Posterior vena cava (tissue), 2 donors: ENCODE results near the gene RGS7. TPM values are rescaled to one million over a fixed set of nuclear protein-coding genes. Genes with fewer than 3 reads are reported as not detected.
"Not testable (repeated sequence)": the region's sequence is repeated elsewhere in the genome, so short reads cannot be mapped to it uniquely, and the experiment has no call there.

Source experiments
- DNase-seq: peaks from one replicate; pipeline ENCODE4 v3.0.0-alpha.2; 2020; ENCODE audit warnings: low spot score
- intact Hi-C, 2 donors: fragments of 100-400 bp; cut with DNase I; formaldehyde crosslinking; loops; one replicate each; pipeline versions ENCODE4 v1.14.1 to v1.14.2; 2022 to 2023
- total RNA-seq, 2 donors: library from RNA; stranded (reverse); fragmentation: NEBNext Ultra II Directional; extraction: Animal tissue kit (Norgen Biotek cat#: 25700); gene quantifications; one replicate each; pipeline ENCODE4 v1.2.1, GENCODE V29; 2021
- donor health status: DM: yes; HTN: yes; CAD: no.
- donor health status: DM: yes; HTN: yes; CAD: no.

Gene RGS7
- total RNA-seq, 2 donors from 2014 or later = not detected

DNA sequence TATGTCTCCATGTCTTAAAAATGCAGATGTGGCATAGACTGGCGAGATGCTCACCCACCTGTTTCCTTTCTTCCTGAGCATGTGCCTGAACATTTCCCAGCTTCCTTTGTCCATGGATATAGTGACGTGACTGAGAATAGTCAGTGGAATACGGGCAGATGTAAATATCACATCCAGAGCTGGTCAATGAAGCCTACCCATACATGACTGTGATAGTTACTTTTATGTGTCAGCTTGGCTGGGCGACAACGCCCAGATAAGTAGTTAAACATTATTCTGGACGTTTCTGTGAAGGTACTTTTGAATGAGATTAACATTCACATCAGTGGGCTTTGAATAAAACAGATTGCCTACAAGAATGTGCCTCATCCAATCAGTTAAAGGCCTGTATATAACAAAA lies 135.7 kb downstream of the RGS7 start:
- DNase-seq = no peak
- intact Hi-C loops = no loop called here

GRCh38 chr1:241220913-241221312 lies 136.1 kb downstream of the RGS7 start:
- intact Hi-C loops, DNase-seq: not testable (repeated sequence)

DNA sequence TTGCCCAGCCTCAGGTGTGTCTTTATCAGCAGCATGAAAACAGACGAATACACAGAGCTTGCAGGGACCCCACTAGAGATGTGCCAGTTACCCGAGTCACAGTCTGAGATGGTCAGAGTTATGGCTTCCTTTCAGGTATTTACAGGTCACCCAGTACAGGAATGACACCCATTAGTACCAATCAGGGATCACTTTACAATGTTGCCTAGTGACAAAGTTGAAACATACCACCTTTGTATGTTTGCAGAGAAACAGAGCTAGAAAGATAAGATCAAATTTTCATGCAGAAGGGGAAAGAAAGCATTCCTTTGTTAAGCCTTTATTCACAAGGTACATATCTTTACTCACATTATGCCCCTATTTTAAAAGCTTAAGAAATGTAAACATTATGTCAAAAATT lies 137.6 kb downstream of the RGS7 start:
- intact Hi-C loops = no loop called here
- no peak for DNase-seq

GRCh38 chr1:241217516-241217915 lies 139.5 kb downstream of the RGS7 start:
- intact Hi-C loops = no loop called here
- DNase-seq = no peak

GRCh38 chr1:241215683-241216082 lies 141.3 kb downstream of the RGS7 start:
- DNase-seq = no peak
- intact Hi-C loops = no loop called here

DNA sequence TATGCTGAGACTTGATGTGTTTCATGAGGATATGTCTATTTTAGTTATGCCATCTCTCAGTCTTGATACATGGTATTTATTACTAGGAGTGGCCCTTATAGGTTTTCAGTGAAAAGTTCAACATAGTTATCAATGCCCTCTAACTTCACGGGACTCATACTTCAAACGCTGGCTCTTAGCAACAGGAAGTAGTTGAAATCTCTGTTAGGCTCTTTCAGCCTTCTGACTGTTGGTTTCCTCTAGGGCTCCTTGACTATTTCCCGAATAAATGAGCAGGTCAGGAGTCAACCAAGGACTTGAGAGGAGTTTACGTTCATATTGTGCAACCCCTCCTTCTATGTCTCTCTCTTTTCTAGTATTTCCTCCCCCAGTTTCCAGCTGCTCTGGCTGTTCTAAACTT lies 141.8 kb downstream of the RGS7 start:
- intact Hi-C loops = no loop called here
- DNase-seq = no peak

- intact Hi-C loops = no loop called here
- DNase-seq = no peak
Measured at GRCh38 chr1:241213139-241213538, 143.9 kb downstream of the RGS7 start.

- no peak for DNase-seq
- intact Hi-C loops = no loop called here
Measured at GRCh38 chr1:241212628-241213027, 144.4 kb downstream of the RGS7 start.

DNA sequence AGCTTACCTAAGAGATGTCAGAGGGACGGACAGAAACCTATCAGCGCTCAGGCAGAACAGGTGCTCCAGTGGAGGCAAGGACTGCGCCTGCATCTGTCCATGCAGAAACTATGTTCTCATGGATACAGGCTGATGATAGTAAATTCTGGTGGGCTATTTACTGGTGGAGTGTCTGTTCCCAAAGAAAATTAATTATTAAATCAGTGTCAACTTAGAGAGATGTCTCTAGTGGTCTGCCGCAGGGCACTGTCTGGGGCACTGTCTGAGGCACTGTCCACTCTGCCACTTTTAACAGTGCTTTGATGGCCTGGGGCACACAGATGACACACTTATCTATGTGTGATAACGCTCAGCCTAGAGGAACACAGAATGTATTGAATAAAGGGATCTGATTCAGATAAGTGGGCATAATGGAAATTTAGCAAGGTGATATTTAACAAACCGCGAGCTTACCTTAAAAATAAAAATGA lies 148.1 kb downstream of the RGS7 start:
- intact Hi-C loops = no loop called here
- DNase-seq = no peak

- intact Hi-C loops = no loop called here
- no peak for DNase-seq
Measured at GRCh38 chr1:241203817-241204216, 153.2 kb downstream of the RGS7 start.

DNA sequence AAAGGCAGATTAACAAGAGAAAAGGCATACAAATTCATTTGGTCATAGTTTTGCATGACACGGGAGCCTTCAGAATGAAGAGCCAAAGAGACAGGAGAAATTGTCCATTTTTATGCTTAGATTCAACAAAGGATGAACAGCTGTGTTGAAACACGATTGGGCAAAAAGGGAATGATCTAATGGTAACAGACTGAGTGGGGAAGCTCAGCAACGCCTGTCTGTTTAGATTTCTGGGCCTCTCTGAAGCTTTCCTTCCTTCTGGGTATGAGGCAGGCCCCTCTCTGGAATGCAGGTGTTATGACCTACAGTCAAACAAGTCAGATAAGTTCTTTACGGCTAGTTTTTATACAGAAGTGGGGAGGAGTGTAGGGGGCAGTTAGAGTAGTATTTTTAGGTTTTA lies 154.6 kb downstream of the RGS7 start:
- intact Hi-C loops = no loop called here
- DNase-seq = no peak

DNA sequence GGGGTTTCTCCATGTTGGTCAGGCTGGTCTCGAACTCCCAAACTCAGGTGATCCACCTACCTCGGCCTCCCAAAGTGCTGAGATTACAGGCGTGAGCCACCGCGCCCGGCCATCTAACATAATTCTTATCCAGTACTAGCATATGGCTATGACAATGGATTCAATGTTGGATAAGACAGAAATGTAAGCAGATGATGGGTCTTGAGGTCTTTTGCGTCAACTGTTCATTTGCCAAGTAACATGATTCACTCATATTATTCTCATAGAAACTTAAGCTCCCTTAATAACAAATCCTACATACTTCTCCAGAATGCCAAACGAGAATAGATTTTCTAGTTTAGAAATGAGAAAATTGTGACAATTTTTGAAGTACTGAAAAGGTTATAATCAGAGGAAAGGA lies 170.3 kb downstream of the RGS7 start:
- intact Hi-C loops = no loop called here
- DNase-seq = no peak

DNA sequence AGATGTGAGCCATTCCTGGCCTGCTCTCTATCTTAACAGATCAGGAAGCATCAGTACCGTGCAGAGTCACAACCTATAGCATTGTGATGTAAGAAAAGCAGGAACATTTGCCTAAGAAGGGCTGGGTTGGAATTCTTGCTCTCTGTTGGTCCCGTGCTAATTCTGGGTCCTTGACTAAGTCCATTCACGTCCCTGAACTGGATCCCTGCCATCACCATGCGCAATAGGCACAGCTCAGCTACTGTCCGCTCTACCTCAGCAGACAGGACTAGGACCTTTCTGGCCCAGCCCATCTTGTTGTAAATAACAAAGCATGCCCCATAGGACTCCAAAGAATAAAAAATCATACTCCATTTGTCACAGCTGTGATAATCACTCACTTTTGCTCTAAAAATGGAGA lies 175.0 kb downstream of the RGS7 start:
- intact Hi-C loops = no loop called here
- no peak for DNase-seq

DNA sequence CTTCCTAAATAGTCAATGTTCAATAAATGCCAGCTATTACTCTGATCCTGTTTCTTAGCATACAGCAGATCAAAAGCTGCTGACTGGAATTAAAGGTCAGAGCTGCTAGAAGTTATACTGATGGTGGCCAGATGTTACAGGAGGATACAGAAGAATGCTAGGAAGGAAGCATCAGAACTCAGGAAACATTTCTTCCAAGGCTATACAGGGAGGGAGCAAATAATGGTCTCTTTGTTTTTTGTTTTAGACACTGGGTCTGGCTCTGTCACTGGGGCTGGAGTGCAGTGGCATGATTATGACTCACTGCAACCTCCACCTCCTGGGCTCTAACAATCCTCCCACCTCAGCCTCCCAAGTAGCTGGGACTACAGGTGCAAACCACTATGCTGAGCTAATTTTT lies 175.5 kb downstream of the RGS7 start:
- no peak for DNase-seq
- intact Hi-C loops = no loop called here

DNA sequence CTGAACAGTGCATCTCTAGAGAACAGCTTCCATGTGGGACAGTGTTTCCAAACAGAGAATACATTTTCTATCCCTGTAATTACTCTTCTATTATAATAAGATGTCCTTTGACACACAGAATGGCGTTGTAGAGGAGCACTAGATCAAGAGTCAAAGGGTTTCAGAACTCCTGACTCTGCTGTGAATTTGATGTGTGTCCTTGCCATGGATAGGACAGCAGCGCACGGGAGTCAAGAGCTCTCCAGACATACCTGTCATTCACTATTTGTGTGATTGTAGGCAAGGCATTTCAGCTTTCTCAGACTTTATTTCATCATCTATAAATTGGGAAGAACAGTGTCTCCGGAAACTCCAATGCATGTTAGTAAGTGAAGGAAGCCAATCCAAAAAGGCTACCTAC lies 176.4 kb downstream of the RGS7 start:
- intact Hi-C loops = no loop called here

GRCh38 chr1:241177660-241178059 lies 179.3 kb downstream of the RGS7 start:
- DNase-seq = no peak
- intact Hi-C loops = no loop called here

More for the DNA sequence above, 176.4 kb downstream of the RGS7 start:
- no peak for DNase-seq

- intact Hi-C loops = no loop called here
- no peak for DNase-seq
Measured at GRCh38 chr1:241172486-241172885, 184.5 kb downstream of the RGS7 start.

DNA sequence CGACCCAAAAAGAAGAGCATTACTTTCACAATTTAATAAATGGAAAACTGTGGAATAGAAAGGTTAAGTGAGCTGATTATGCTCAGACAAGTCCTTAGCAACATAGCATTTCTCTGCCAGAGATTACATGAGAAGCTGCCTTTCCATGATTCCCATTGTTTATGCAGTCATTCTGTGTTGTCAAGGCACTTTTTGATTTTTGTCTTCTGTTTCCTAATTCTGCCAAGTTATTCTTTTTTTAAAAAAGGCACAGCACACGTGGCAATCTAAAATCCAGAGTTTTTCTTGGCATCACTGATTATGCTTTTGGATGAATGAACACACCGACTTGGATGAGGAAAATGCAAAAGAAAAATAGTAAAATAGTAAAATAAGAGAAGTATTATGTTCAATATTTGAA lies 185.0 kb downstream of the RGS7 start:
- intact Hi-C loops = no loop called here
- DNase-seq = no peak

- intact Hi-C loops = no loop called here
- DNase-seq = no peak
Measured at GRCh38 chr1:241167121-241167630, 189.8 kb downstream of the RGS7 start.

GRCh38 chr1:241166625-241167024 lies 190.4 kb downstream of the RGS7 start:
- no peak for DNase-seq
- intact Hi-C loops = no loop called here

GRCh38 chr1:241165256-241165655 lies 191.7 kb downstream of the RGS7 start:
- DNase-seq, intact Hi-C loops: not testable (repeated sequence)

DNA sequence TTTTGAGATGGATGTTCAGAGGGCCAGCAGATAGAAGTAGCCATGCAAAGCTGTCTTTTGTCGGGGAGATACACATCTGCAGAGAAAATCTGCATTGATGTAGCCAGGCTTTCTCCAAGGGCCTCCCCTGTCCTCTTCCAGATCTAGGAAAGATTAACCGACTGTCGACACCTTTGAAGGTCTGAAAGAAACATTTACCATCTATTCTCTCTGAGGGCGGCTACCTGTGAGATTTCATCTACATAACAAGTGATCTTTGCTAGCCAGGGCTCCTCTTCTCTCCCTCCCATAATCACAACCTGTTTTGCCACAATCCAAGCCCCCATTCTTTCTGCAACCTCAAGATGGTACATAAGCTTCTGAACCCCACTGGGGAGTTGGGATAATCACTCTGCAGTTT lies 193.6 kb downstream of the RGS7 start:
- intact Hi-C loops = no loop called here
- DNase-seq = no peak
